Inflammatory macrophage treated with lipopolysaccharide for 1 hour (primary cell): ENCODE results near the gene EFCAB13.

Source experiments
- DNase-seq, 2 donors: peaks; one replicate each; pipeline ENCODE4 v3.0.0-alpha.2; 2020 to 2022

Gene EFCAB13

GRCh38 chr17:47323382-47324223, at the start of gene EFCAB13:
TSS of gene EFCAB13 (plus strand) at chr17:47323955. CDS start at chr17:47328354, 4,399 bp downstream.
- peak; percentile 54 to 76 for DNase-seq

GRCh38 chr17:47274319-47275069, 49.3 kb upstream of the EFCAB13 start:
- DNase-seq = no peak

- DNase-seq = no peak
These were observed 48.3 kb upstream of the EFCAB13 start for GRCh38 chr17:47275245-47275984.

- no peak for DNase-seq
These were observed 47.3 kb upstream of the EFCAB13 start for GRCh38 chr17:47276444-47276843.

GRCh38 chr17:47276868-47277267, 46.9 kb upstream of the EFCAB13 start:
- DNase-seq = no peak

- no peak for DNase-seq
These were observed 45.8 kb upstream of the EFCAB13 start for GRCh38 chr17:47277921-47278320.

- no peak for DNase-seq
These were observed 45.2 kb upstream of the EFCAB13 start for GRCh38 chr17:47278561-47278960.

- DNase-seq = peak; percentile 74 to 78
These were observed 44.5 kb upstream of the EFCAB13 start for GRCh38 chr17:47279062-47279801.

GRCh38 chr17:47280072-47280811, 43.5 kb upstream of the EFCAB13 start:
- DNase-seq = no peak

- peak; percentile 55 to 80 for DNase-seq
These were observed 42.5 kb upstream of the EFCAB13 start for GRCh38 chr17:47281216-47281615.

- no peak for DNase-seq
These were observed 38.8 kb upstream of the EFCAB13 start for GRCh38 chr17:47285003-47285402.

- DNase-seq = no peak
These were observed 37.4 kb upstream of the EFCAB13 start for GRCh38 chr17:47286198-47286914.

GRCh38 chr17:47287068-47287467, 36.7 kb upstream of the EFCAB13 start:
- no peak for DNase-seq

GRCh38 chr17:47287639-47288038, 36.1 kb upstream of the EFCAB13 start:
- DNase-seq = no peak

GRCh38 chr17:47288531-47289116, 35.1 kb upstream of the EFCAB13 start:
- DNase-seq = peak in 1 of 2 donors; percentile 12

GRCh38 chr17:47289302-47289701, 34.5 kb upstream of the EFCAB13 start:
- DNase-seq = no peak

- no peak for DNase-seq
These were observed 32.9 kb upstream of the EFCAB13 start for GRCh38 chr17:47290870-47291241.

- DNase-seq = no peak
These were observed 32.4 kb upstream of the EFCAB13 start for GRCh38 chr17:47291242-47291873.

- DNase-seq = no peak
These were observed 31.5 kb upstream of the EFCAB13 start for GRCh38 chr17:47292206-47292605.
